Measurements from ENCODE around the gene USP48.

DNA sequence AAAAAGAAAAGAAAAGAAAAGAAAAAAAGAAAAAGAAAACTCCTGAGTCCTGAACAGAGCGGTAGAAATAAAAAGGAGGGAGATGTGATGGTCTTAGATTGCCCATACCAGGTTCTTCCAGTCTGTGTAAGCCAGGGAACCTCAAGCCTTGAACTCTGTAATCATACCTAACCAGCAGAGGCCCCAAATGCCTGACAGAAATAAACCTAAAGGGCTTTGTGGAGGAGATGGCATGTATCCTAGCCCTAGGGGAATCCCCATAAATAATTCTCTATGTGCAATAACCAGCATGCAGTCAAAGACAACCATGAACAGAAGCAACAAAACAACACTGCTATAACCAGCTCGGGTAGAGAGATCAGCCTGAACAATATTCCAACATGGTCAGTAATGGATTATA is 40.4 kb downstream of the USP48 start:
- TF ChIP-seq, protein P1, sequence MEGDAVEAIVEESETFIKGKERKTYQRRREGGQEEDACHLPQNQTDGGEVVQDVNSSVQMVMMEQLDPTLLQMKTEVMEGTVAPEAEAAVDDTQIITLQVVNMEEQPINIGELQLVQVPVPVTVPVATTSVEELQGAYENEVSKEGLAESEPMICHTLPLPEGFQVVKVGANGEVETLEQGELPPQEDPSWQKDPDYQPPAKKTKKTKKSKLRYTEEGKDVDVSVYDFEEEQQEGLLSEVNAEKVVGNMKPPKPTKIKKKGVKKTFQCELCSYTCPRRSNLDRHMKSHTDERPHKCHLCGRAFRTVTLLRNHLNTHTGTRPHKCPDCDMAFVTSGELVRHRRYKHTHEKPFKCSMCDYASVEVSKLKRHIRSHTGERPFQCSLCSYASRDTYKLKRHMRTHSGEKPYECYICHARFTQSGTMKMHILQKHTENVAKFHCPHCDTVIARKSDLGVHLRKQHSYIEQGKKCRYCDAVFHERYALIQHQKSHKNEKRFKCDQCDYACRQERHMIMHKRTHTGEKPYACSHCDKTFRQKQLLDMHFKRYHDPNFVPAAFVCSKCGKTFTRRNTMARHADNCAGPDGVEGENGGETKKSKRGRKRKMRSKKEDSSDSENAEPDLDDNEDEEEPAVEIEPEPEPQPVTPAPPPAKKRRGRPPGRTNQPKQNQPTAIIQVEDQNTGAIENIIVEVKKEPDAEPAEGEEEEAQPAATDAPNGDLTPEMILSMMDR (conservative IDR thresholded peaks at IDR 0.05; ENCODE audit: low read length): no peak
- no peak for TF ChIP-seq EZH2phosphoT487 (IDR thresholded peaks at IDR 0.05; ENCODE audit: borderline replicate concordance)
